Measurements from ENCODE around the gene MACROD2. TPM values are rescaled to one million over a fixed set of nuclear protein-coding genes. Genes with fewer than 3 reads are reported as not detected.

Gene MACROD2
- total RNA-seq, 1 experiment from 2014 or later, result 1.6 TPM

DNA sequence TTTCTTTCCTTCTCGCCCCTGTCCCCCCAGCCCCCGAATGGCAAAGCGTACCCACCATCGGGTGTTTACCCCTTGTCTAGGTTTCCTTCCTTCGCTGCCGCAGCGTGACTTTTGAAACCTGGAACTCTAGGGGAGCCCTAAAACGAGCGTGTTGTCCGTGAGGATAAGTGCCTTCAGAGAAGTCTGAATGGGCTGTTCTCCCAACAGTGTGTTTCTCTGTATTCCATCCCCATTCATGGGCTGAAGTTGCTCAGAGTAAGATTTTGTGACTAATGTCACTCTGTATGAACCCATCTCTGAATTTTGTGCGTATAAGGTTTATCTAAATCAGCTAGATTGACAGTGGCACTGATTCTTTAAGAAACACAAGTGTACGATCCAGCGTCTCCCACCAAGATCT lies 949 bp downstream of the MACROD2 start:
- H3K27me3 Mint-ChIP-seq (ENCODE audit: low read depth), result peaks cover 14% of the 10 kb centered on the region
- Histone ChIP-seq H3K14ac (ENCODE audit: insufficient read depth, low read length) (no peak overlapping the region), H3K23ac (ENCODE audit: insufficient read length, low read depth, low read length) (no peak overlapping the region), H2AK5ac (ENCODE audit: insufficient read length, low read length) (no peak overlapping the region), H3K9ac (ENCODE audit: extremely low read depth, insufficient read length, low read length) (no peak overlapping the region), H3K9me3 (ENCODE audit: control insufficient read depth, low read depth, low read length) (no peaks in the 10 kb centered on the region), H3K27ac (ENCODE audit: insufficient read length, low read depth, low read length) (no peak overlapping the region), H3K79me1 (ENCODE audit: insufficient read depth, low read depth, low read length, poor library complexity, severe bottlenecking) (no peaks in the 10 kb centered on the region), H4K91ac (ENCODE audit: insufficient read length, low read depth, low read length) (no peak overlapping the region), H2AFZ (ENCODE audit: low read length) (no peak overlapping the region), H3K4me1 (ENCODE audit: insufficient read depth, low read length) (no peaks in the 10 kb centered on the region), H3T11ph (ENCODE audit: low read length) (no peak overlapping the region), H2BK15ac (ENCODE audit: low read depth, low read length) (no peak overlapping the region), H2BK12ac (ENCODE audit: insufficient read length, low read depth, low read length) (no peak overlapping the region), H3K18ac (ENCODE audit: insufficient read length, low read depth, low read length) (no peak overlapping the region), H4K20me1 (ENCODE audit: control insufficient read depth, insufficient read depth, insufficient read length) (no peaks in the 10 kb centered on the region), H3K27me3 (ENCODE audit: insufficient read depth, low read length) (no peaks in the 10 kb centered on the region; the same call in 1 of the 2 replicates), H4K8ac (replicated peaks; ENCODE audit: insufficient read length, low read depth, low read length) (no peak overlapping the region), H3K23me2 (ENCODE audit: insufficient read length, low read depth, low read length, poor library complexity, severe bottlenecking) (peaks cover 3% of the 10 kb centered on the region), H3K79me2 (ENCODE audit: insufficient read depth, low read length) (no peaks in the 10 kb centered on the region), H2BK5ac (ENCODE audit: insufficient read length, low read length) (no peak overlapping the region), H3K4ac (ENCODE audit: low read depth, low read length) (no peak overlapping the region), H3K56ac (ENCODE audit: insufficient read length, low read depth, low read length) (no peak overlapping the region), H4K5ac (ENCODE audit: insufficient read length, low read depth, low read length) (no peak overlapping the region), H3K4me2 (ENCODE audit: insufficient read depth, insufficient read length, low read length) (peak overlapping the region; percentile 78), H2BK20ac (ENCODE audit: low read depth, low read length, poor library complexity, severe bottlenecking) (no peak overlapping the region), H2BK120ac (ENCODE audit: low read depth, low read length, poor library complexity, severe bottlenecking) (no peak overlapping the region)
- H3K27ac Mint-ChIP-seq, result peak overlapping the region in 1 of 3 experiments; percentile 77; a peak in 1 of 7 replicates
- no peak for DNase-seq
- H3K4me3 Mint-ChIP-seq, result peak overlapping the region; percentile 87 to 97
- H3K36me3 Mint-ChIP-seq (ENCODE audit: insufficient read depth in 1 of 3, low read depth in 3 of 3), result peaks cover 0 to 2% (median 0%) of the 10 kb centered on the region in 3 experiments; a peak in 1 of 7 replicates
- peaks cover 0 to 2% of the 10 kb centered on the region in 2 experiments; a peak in 3 of 5 replicates for H3K9me3 Mint-ChIP-seq
- H3K4me1 Mint-ChIP-seq, result peaks cover 8 to 11% of the 10 kb centered on the region in 2 experiments; a peak in 3 of 4 replicates
- TF ChIP-seq, protein P1, sequence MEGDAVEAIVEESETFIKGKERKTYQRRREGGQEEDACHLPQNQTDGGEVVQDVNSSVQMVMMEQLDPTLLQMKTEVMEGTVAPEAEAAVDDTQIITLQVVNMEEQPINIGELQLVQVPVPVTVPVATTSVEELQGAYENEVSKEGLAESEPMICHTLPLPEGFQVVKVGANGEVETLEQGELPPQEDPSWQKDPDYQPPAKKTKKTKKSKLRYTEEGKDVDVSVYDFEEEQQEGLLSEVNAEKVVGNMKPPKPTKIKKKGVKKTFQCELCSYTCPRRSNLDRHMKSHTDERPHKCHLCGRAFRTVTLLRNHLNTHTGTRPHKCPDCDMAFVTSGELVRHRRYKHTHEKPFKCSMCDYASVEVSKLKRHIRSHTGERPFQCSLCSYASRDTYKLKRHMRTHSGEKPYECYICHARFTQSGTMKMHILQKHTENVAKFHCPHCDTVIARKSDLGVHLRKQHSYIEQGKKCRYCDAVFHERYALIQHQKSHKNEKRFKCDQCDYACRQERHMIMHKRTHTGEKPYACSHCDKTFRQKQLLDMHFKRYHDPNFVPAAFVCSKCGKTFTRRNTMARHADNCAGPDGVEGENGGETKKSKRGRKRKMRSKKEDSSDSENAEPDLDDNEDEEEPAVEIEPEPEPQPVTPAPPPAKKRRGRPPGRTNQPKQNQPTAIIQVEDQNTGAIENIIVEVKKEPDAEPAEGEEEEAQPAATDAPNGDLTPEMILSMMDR (conservative IDR thresholded peaks at IDR 0.05), result no peak
- no CpG with 5 or more reads among the region's 13 CpGs for WGBS (ENCODE audit: extremely low coverage, insufficient read length, low lambda C conversion rate)

All from H9 (cell line).